GM19328 (cell line): ENCODE data around the gene IVD.
A peak's percentile ranks its signal among the peaks of the same experiment; 100 is the strongest.
"Not testable (repeated sequence)": the region's sequence is repeated elsewhere in the genome, so short reads cannot be mapped to it uniquely, and the experiment has no call there.

Experiments
- ATAC-seq: cut with Tn5 transposase; IDR thresholded peaks from one replicate; pipeline ENCODE4 v1.9.1; 2021; ENCODE audit warnings: mild to moderate bottlenecking, moderate library complexity; ENCODE audit not compliant: unreplicated experiment

Gene IVD

DNA sequence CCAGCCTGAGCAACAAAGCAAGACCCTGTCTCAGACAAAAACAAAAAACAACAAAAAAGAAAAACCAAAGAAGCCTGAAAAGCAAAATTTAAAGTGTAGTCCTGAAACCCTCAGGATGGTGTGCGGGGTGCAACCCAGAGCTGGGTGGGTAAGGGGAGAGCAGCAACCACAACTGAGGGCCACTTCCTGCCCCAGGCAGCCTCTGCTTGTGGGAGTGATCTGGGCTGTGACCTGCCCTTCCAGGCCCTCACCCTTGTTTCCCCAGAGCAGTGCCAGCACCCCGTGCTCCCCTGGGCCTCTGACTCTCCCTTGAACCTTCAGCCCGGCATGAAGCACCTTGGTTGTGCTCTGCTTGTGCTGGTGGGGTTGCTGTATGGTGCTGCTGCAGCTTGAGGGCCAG is 48.3 kb downstream of the IVD start:
- not testable (repeated sequence) for ATAC-seq

DNA sequence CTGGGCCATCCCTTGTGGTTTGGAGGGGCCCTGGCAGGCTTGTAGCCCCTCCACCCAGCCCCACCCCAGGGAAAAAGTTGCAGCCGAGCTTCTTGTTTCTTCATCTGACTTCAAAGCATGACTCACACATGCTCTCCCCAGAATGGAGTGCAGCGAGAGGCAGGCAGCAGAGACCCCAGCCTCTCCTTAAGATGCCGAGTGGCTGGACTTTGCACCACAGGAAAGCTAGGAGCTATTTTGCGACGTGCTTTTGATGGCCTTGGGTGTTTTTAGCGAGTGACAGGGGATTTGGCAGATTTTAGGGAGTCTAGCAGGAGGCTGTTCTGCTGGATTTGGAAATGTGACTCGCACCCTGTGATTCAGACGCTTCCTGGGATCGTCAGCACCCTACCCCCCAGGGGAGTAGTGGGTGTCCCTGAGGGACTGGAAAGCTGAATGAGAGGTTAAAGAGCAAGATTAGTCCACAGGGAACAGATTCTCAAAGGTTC is 49.4 kb downstream of the IVD start:
- no peak for ATAC-seq

DNA sequence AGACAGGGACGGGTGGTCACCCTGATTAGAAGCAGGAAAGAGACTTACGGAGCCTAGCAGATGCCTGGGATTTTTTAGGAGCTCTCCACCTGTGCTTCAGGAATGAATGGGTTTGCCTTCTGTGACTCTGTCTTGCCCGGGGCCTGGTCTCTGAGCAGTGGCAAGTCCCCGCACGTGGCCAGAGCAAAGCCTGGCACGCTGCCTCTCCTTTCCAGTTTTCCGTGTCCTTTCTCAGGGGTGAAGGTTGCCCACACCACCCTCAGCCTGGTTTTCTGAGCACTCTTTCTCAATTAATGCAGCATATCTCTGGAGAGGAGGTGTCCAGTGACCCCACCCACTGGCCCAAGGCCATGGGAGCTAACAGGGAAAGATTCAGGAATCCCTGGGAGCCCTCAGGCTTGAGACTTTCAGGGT is 50.7 kb downstream of the IVD start:
- no peak for ATAC-seq

DNA sequence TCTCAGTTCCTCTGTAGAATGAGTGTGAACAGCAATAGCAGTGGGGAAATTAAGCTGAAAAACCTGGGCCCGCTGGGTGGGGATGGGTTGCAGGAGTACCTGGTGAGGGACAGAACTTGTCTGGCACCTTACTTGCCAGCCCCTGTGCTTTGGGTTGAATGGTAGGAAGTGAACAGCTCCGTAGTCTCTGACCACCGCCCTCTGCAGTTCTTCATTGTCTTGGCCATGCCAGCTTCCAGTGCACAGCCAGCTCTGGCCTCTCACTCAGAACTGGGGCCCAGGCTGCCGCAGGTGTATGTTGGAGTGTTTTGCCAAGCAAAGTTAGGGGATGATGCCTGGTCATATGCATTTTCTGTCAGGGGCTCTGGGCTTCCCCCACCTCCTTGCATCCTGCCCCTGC is 51.1 kb downstream of the IVD start:
- ATAC-seq = no peak

DNA sequence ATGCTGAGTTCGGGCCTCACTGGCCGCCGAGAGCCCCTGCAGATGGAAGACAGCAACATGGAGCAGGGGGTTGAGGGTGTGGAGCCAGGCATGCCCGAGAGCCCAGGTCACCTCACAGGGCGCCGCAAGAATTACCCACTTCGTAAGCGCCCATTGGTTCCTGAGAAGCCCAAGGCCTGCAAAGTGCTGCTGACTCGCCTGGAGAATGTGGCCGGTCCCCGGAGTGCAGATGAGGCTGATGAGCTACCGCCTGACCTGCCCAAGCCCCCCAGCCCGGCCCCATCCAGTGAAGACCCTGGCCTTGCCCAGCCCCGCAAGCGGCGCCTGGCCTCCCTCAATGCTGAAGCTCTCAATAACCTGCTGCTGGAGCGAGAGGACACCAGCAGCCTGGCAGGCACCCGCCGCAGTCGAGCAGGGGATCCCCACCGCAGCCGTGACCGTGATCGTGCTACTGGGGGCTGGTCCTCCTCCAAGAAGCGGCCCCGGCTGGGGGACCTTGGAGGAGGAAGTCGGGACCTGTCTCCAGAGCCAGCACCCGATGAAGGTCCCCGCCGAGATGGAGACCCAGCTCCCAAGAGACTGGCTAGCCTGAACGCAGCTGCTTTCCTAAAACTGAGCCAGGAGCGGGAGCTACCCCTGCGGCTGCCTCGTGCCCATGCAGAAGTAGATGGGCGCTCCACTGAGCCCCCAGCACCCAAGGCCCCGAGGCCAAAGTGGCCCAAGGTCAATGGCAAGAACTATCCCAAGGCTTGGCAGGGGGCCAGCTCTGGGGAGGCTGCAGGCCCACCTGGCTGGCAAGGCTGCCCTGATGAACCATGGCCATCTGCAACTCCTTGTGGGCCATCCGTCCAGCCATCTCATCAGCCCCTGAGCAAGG is 53.1 kb downstream of the IVD start:
- ATAC-seq = no peak

DNA sequence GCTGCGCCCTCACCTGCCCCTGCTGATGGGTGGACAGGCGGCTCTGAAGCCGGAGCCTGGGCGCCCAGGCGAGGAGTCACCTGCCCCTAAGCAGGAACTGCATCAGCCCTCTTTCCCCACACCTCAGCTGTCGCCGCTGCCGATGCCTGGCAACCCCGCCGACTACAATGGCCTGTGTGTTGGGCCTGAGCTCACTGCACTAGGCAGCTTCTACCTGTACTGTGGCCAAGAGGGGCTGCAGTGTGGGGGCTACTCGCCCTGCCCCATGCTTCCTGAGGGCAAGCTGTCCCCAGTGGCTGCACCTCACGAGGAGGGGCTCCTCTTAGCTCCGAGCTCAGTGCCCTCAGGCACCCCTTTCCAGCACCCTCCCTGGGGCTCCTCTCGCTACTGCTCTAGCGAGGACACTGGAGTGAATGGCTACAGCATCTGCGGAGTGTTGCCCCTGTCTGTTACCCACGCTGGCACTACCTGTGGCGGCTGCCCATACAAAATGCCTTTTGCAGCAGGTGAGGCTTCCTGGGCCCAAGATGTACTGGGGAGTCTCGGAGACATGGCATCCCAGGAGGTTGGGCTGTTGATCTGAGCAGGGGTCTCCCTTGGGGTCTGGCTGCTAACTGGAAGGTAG is 53.9 kb downstream of the IVD start:
- ATAC-seq = no peak

DNA sequence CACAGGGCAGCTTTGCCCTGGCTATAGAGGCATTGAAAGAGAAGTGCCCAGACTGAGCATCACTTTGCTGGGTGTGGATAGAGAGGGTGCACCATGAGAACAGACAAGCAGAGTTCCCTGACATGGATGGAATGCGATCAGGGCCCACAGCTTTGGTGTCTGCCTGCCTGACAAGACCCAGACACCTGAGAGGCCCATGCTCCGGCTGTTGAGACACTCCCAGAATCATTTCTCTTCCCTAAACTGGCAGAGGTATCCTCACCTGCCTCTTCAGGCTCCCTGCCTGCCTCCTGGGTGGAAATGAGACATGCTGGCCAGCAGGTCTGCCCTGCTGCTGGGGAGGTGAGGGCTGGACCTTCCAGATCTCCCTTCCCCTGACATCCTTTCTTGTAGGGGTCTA is 54.8 kb downstream of the IVD start:
- ATAC-seq = no peak

DNA sequence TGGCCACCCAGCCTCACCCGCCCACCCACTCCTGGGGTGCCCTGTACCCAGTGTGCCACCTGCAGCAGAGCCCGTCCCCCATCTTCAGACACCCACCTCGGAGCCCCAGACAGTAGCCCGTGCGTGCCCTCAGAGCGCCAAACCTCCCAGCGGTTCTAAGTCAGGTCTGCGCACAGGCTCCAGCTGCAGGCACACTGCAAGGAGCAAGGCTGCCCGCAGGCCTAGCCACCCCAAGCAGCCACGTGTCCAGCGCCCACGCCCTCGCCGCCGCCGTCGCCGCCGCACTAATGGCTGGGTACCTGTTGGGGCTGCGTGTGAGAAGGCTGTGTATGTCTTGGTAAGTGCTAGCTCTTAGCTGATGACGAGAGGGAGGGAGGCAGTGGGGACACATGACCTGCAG is 56.4 kb downstream of the IVD start:
- ATAC-seq = no peak

DNA sequence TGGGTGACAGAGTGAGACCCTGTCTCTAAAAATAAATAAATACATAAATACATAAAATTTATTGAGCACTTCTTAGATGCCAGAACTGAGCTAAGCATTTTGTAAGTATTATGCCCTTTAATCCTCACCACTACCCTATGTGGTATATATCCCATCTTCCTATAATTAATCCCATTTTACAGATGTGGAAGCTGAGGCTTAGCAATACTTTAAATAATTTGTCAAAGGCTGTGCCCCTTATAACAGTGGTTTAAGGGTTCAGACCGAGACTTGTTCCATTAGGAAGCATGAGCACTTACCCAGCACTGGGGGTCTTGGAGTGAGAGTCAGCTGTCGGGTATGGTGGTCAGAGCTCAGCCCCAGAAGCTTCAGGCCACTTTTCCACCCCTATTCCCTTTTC is 57.7 kb downstream of the IVD start:
- ATAC-seq = no peak

DNA sequence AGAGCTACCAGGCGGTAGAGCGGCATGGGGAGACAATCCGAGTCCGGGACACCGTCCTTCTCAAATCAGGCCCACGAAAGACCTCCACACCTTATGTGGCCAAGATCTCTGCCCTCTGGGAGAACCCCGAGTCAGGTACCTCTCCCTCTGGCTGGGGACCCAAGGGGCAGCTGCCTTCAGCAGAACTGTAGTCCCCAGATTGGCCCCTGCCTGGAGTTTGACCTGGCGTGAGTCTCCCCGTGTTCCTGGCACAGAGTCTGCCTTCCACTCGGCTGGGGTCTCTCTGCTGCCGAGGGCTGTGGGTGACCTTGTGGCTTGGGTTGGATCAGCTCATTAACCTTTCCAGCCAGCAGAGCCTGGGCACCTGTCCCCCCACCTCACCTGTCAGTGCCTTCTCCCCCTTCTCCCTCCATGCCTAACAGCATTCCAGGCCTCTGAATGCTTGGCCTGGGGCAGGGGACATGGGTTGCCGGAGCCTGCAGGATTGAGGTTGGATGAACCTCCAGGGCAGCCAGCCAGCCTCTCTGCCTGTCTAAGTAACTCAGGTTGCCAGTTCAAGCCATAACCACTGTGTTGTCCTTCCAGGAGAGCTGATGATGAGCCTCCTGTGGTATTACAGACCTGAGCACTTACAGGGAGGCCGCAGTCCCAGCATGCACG is 58.4 kb downstream of the IVD start:
- no peak for ATAC-seq

DNA sequence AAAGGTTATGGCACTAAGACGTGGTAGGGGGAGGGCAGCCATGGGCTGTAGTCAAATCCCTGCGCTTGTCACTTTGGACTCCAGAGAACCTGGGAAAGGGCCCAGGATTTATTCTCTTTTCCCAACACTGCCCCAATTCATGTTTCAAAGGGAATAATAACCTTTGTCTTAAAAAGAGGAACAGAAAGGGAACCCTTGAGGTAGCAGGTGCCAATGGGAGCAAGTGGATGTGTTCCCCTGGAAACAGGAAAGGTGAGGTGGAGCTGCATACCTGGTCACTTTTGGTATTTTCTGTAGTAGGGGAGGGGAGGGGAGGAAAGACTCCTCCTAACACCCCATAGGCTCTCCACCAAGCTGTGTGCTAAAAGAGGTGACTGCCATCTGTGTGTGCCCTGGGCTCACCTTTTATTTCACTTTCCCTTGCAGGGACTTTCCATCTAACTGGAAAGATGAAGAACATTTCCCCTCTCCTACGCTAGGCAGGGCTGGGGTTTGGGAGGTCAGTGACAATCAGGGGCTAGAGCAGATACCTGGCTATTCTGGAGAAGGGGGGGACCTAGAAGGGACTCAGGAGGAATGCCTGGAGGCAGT is 59.1 kb downstream of the IVD start:
- no peak for ATAC-seq

DNA sequence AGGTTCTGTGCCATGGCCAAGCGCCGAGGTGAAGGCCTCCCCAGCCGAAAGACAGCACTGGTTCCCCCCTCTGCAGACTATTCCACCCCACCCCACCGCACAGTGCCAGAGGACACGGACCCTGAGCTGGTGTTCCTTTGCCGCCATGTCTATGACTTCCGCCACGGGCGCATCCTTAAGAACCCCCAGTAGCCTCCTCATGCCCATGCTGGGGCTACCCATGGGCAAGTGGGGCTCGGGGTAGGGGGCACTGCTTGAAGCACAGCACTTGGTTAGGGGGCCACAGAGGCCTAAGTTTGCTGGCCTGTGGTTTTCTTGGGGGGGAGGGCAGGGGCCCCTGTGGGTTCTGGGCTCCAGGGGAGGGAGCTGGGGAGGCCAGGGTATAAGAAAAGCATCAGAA is 60.3 kb downstream of the IVD start:
- no peak for ATAC-seq

DNA sequence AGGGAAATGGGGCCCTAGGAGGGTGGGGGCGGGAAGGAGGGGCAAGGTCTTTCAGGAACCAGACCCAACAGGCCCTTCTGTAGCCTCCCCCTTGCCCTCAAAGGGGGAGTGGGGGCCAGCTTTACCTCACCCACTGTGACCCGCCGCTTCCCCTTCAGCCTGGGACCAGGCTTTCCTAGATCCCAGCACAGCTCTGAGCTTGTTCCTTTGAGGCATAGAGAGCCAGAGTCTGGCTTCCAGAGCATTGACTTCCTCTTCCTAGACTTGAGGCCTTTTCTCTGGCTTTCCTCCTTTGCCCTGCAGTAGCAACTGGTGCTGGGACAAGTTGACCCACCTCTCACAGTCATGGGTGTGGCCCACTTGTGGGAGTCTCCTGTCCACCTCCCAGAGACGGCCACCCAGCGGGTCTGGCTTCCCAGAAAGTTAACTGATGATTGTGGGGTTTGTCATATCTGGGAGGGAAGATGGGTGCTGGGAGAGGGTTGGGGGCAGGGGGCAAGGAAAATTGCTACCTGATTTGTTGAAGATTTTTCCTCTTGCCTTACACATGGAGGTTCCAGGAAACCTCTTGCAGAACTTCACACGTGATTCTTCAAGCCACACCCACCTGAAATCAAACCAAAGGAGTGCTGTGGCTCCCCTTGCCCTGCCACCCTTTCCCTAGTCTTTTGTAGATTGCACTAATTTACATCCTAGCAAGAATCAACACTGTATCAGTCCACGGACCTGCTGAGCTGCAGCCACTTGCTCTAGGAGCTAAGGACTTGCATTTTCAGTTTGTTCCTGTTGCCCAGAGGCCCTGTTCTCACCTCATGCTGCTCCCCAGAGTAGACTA is 61.0 kb downstream of the IVD start:
- no peak for ATAC-seq

DNA sequence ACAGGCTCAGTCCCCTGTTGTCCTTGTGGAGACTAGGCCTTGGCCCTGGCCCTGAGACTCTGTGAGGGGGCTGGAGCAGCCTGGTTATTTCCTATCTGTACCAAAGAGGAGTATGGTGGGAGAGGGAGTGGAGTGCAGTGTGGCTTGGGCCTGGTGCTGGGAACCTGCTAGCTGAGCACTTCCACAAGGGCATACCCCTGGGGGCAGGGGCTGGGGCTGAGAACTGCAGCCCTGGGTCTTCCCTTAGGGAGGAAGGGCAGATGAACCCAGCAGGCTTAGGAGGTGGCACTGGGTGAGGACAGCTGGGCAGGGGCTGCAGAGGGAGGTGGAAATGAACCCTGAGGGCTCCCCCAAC is 61.6 kb downstream of the IVD start:
- ATAC-seq = no peak

DNA sequence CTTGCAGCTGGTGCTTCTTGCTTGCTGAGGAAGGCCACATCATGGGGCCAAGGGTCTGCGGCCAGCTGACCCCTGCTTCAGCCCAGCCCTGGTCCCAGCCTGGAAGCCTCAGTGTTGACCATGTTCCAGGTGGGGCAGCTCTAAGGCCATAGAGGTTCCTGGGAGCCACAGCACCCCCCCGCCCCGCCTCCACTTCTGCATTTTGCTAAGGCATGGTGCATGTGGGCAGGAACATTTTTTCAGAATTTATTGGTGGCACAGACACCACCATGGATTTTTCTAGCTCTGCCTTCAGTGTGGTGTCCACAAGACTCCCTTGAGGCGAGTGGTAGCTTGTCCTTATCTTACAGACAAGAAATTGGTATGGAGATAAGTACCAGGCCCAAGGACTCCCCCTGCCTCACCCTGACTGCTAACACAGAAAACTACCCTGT is 63.3 kb downstream of the IVD start:
- no peak for ATAC-seq

DNA sequence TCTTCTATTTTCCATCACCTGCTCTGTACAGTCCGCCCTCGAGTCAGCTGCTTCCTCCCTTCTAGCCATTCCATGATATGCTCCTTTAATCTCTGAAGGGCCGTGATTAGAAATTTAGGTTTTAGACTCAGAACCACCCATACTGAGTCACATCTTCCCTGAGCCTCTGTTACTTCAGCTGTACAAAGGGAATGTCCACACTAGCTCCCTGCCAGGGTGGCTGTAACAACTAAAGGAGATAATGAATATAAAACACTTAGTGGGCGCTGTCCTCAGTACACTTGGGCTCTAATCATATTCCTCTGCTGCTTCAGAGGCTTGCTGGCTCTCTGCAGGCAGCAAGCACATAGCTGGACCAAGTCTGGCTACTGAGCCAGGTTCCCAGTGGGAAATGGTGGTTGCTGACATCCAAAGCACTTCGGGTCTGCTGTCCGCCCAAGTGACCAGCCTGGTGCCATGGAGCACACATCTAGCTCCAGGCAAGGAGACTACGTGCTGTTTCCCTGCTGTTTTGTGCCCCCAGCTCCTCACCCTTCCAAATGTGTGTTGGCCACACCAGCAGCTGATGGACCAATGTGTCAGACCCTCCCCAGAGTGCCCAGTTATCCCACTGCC is 64.3 kb downstream of the IVD start:
- ATAC-seq = no peak

DNA sequence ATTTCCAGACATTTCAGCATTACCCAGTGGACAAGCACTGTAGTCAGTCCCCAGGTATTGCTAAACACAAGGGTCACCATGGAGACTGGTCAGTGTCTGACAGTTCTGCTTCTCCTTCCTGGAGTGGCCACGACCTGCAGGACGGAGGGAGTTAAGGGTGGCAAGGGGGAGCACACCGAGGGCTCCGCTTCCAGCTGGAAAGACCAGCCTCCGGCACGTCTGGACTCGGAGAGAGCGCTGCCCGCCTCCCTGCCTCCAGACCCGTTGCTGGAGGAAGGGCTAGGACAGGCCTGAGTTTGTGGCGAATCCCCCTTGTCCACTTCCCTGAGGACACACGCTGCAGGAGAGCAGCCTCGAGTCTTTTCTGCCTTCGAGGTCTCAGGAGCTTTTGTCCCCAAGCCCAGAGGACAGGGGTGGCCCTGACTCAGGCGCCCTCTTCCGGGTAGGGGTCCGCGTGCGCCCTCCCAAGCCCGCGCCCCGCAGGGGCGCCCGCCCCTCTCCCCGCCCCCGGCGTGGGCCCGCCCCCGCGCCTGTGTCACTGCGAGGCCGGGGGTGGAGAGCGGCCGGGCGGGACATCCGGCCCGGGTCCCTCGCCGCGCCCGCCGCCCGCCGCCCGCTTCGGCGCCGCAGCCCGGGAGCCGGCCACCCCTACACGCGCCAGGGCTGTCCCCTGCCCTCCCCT is 65.0 kb downstream of the IVD start, which contains the start of gene CHST14:
TSS of gene CHST14 (plus strand) at position 562 of the 682 bp plus-strand sequence. CDS start 230 bp downstream, outside the sequence.
- ATAC-seq = peak; percentile 64
